GM10248 (cell line): ENCODE data around the gene LRP11.

Experiments
- CTCF ChIA-PET: fragments of 300-600 bp; sonication (Branson Sonifier 250); formaldehyde crosslinking; extraction: SDS; loops from one replicate; lab custom pipeline; 2021; ENCODE audit warnings: antibody characterized with exemption; lab: Yijun Ruan, JAX
- POLR2A ChIA-PET: fragments of 350-650 bp; sonication (Branson Sonifier 250); formaldehyde crosslinking; extraction: SDS; loops from one replicate; lab custom pipeline; 2020; ENCODE audit warnings: antibody characterized with exemption; lab: Yijun Ruan, JAX
- DNase-seq: peaks from one replicate; pipeline ENCODE4 v3.0.0; 2012; ENCODE audit errors: extremely low spot score
- TF ChIP-seq, protein P1 (sequence below): IDR thresholded peaks from 2 replicates; pipeline ENCODE4 v1.5.1; 2012; ENCODE audit warnings: mild to moderate bottlenecking, low read depth; ENCODE audit errors: extremely low read depth, missing control alignments, control extremely low read depth

The LRP11 gene

DNA sequence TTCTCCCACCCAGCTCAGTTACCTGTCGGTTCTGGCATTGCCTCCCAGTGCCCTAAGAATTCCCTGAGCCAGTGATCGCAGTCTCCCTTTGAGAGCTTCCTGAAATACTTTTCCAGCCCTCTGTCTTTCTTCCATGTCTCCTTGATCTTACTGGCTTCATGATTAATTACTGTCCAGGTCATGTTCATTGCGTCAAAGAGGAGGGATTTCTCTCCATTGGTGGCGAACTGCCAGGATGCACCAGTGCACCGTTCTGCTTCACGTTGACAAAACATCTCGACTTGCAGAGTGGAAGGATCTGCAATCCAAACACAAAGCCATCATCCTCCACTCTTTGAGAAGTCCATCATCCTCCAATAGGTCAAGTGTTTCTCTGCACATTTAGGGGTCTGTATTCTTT, 25.2 kb upstream of the LRP11 start:
- POLR2A ChIA-PET = no interaction called here
- no peak for DNase-seq
- CTCF ChIA-PET = no interaction called here
- TF ChIP-seq, protein P1, sequence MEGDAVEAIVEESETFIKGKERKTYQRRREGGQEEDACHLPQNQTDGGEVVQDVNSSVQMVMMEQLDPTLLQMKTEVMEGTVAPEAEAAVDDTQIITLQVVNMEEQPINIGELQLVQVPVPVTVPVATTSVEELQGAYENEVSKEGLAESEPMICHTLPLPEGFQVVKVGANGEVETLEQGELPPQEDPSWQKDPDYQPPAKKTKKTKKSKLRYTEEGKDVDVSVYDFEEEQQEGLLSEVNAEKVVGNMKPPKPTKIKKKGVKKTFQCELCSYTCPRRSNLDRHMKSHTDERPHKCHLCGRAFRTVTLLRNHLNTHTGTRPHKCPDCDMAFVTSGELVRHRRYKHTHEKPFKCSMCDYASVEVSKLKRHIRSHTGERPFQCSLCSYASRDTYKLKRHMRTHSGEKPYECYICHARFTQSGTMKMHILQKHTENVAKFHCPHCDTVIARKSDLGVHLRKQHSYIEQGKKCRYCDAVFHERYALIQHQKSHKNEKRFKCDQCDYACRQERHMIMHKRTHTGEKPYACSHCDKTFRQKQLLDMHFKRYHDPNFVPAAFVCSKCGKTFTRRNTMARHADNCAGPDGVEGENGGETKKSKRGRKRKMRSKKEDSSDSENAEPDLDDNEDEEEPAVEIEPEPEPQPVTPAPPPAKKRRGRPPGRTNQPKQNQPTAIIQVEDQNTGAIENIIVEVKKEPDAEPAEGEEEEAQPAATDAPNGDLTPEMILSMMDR = no peak

DNA sequence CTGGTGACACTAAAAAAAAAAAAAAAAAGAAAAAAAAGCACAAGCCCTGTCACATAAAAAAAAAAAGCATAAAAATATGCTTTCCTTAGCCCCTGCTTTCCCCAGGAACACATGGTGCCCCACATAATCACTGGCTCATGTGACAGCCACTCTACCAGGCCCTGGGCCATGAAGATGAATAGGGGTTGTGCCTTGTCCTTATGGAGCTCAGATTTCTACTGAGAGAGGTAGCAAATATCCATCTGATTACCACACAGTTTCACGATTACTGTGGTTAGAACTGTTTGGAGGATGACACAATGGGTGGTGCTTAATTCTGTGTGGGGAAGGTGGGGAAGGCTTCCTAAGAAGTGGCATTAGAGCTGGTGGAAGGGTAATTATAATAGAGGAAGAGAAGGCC, 24.5 kb upstream of the LRP11 start:
- CTCF ChIA-PET = no interaction called here
- no peak for DNase-seq
- TF ChIP-seq, protein P1 = no peak
- POLR2A ChIA-PET = no interaction called here

DNA sequence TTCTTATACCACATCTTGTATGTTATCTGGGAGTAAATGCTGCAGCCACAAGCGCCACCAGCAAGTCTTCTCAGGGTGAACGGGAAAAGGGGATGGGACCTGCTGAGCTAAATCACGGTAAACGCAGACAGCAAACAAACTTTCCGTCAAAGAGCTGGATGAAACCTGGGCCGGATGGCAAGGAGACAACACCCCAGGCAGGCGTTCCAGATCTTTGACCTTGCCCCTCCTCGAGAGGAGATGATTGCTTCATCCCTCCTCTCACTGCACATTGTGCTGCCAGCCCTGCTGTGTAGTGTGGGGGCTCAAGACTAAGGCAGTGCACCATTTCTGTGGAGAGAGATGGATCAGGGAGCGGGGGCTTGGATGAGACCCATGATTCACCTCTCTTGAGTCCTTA, 23.9 kb upstream of the LRP11 start:
- ChIA-PET POLR2A (no interaction called here), CTCF (no interaction called here)
- DNase-seq = no peak
- TF ChIP-seq, protein P1 = no peak

DNA sequence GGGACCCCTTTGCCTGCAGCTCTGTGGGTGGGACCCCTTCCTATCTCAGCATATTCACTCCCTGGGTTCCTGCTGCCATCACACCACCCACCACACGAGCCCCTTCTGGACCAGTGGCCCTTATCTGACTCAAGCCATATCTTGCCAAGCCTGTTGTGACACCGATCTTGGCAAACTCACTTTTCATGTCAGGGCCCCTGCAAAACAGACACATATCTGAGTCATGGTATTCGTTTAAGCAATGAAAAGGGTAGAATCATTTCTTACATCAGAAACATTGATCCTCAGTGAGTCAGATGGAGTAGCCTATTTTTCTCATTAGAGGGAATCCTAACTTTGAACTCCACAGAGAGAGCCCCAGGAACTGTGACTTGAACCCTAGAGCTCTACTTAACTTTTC, 23.2 kb upstream of the LRP11 start:
- TF ChIP-seq, protein P1 = no peak
- DNase-seq = no peak
- CTCF ChIA-PET = interaction anchor here (1.2 kb wide), 1 partner anchor 16 kb away, joined by 4 read pairs; no protein-coding TSS in a partner anchor
- POLR2A ChIA-PET = no interaction called here

DNA sequence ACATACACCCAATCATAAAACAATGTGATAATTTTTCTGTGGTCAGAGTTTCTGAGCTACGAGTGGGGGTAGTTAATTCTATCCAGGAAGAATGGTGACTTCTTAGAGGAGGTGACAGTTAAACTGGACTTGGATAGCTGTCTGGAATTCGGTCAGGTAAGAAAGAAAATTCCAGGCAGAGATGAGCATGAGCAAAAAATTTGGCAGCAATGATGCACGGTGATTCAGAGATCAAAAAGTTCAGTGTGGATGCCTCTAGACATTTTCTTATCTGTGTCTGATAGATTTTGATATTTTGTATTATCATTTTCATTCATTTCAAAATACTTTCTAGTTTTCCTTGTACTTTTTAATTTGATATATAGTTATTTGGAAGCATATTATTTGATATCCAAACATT, 21.7 kb upstream of the LRP11 start:
- TF ChIP-seq, protein P1 = no peak
- POLR2A ChIA-PET = no interaction called here
- CTCF ChIA-PET = interaction anchor here (1.0 to 1.3 kb wide), 3 partner anchors 9 to 19 kb away, joined by 3 to 5 read pairs (median 3); no protein-coding TSS in a partner anchor
- DNase-seq = no peak

DNA sequence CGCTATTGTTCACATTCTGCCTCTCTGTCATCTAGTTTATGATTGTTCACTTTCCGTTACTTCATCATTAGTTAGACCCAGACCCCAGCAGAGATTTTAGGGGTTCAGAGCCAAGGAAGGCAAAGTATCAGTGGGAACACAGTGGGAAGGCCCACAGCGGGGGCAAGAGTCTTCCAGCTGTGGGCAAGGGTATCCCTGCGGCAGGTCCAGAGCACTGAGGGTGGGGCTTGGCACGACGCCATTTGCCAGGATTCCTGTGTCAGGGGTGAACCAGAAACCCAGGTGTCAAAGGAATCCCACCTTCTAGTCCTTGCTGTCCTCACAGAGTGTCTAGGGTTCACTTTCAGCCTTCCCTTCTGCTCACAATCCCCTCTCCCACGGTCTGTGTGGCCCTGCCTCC, 20.5 kb upstream of the LRP11 start:
- POLR2A ChIA-PET = no interaction called here

More for the DNA sequence above, 20.5 kb upstream of the LRP11 start:
- no peak for DNase-seq
- CTCF ChIA-PET = no interaction called here
- TF ChIP-seq, protein P1 = no peak
